HepG2 (cell line): ENCODE measurements around the gene SLC7A6OS. TPM values are rescaled to one million over a fixed set of nuclear protein-coding genes. Genes with fewer than 3 reads are reported as not detected.

Experiments
- AKNA ChIP-seq: sonication (generic); formaldehyde crosslinking; IDR thresholded peaks from 2 replicates; pipeline ENCODE4 v1.4.0; 2020; ENCODE audit warnings: missing genetic modification reagents, borderline replicate concordance
- ATRX ChIP-seq: sonication (generic); formaldehyde crosslinking; IDR thresholded peaks from 2 replicates; pipeline ENCODE4 v1.4.0; 2020; ENCODE audit warnings: missing genetic modification reagents, borderline replicate concordance
- BHLHE40 ChIP-seq: IDR thresholded peaks from 2 replicates; pipeline ENCODE4 v1.6.1; 2011; ENCODE audit warnings: low read length, improper control_type of control experiment
- DNMT3B ChIP-seq: conservative IDR thresholded peaks from 2 replicates; pipeline ENCODE4 v1.6.1; 2016; ENCODE audit warnings: missing biosample characterization, control low read depth
- EZH2 ChIP-seq: conservative IDR thresholded peaks from 2 replicates; pipeline ENCODE4 v1.6.1; 2012; ENCODE audit warnings: mild to moderate bottlenecking, low read depth, low read length, moderate library complexity
- FOXO1 ChIP-seq: sonication (generic); formaldehyde crosslinking; IDR thresholded peaks from 2 replicates; pipeline ENCODE4 v1.4.0; 2020; ENCODE audit warnings: missing genetic modification reagents
- GRHL1 ChIP-seq: sonication (generic); formaldehyde crosslinking; conservative IDR thresholded peaks from 2 replicates; pipeline ENCODE4 v1.8.0; 2022; ENCODE audit warnings: missing genetic modification reagents
- KDM1A ChIP-seq: IDR thresholded peaks from 2 replicates; pipeline ENCODE4 v1.6.1; 2016; ENCODE audit warnings: missing compliant biosample characterization
- MYPOP ChIP-seq: sonication (generic); formaldehyde crosslinking; IDR thresholded peaks from 2 replicates; pipeline ENCODE4 v1.8.1; 2023; ENCODE audit warnings: mild to moderate bottlenecking, moderate library complexity, missing genetic modification reagents
- NR2C2 ChIP-seq: sonication (generic); formaldehyde crosslinking; IDR thresholded peaks from 2 replicates; pipeline ENCODE4 v1.4.0; 2020; ENCODE audit warnings: missing genetic modification reagents, mild to moderate bottlenecking, moderate library complexity, borderline replicate concordance
- SALL1 ChIP-seq: sonication (generic); formaldehyde crosslinking; IDR thresholded peaks from 2 replicates; pipeline ENCODE4 v1.8.0; 2022; ENCODE audit warnings: mild to moderate bottlenecking, missing genetic modification reagents
- XRCC5 ChIP-seq: fragments of 200-400 bp; formaldehyde crosslinking; optimal IDR thresholded peaks from 2 replicates; pipeline ENCODE3; 2017; ENCODE audit warnings: mild to moderate bottlenecking, low read length
- ZBTB20 ChIP-seq: sonication (generic); formaldehyde crosslinking; IDR thresholded peaks from 2 replicates; pipeline ENCODE4 v1.8.1; 2023; ENCODE audit warnings: missing genetic modification reagents, low read depth, mild to moderate bottlenecking, borderline replicate concordance
- ZBTB34 ChIP-seq: sonication (generic); formaldehyde crosslinking; IDR thresholded peaks from 2 replicates; pipeline ENCODE4 v1.8.0; 2022; ENCODE audit warnings: mild to moderate bottlenecking, missing genetic modification reagents
- ZFP37 ChIP-seq: sonication (generic); formaldehyde crosslinking; IDR thresholded peaks from 2 replicates; pipeline ENCODE4 v1.4.0; 2020; ENCODE audit warnings: missing genetic modification reagents, borderline replicate concordance
- ZNF207 ChIP-seq: fragments of 450-650 bp; IDR thresholded peaks from 2 replicates; pipeline ENCODE4 v1.6.1; 2016; ENCODE audit warnings: antibody characterized with exemption, borderline replicate concordance
- ZNF33A ChIP-seq: sonication (generic); formaldehyde crosslinking; IDR thresholded peaks from 2 replicates; pipeline ENCODE4 v1.5.1; 2020; ENCODE audit warnings: missing genetic modification reagents, mild to moderate bottlenecking, moderate library complexity, borderline replicate concordance
- ZNF770 ChIP-seq: sonication (generic); formaldehyde crosslinking; IDR thresholded peaks from 2 replicates; pipeline ENCODE4 v1.5.0; 2020; ENCODE audit warnings: mild to moderate bottlenecking, missing genetic modification reagents
- polyA plus RNA-seq, 8 experiments: library from polyadenylated mRNA; depleted of rRNA in 3 of 8; stranded (reverse) in 7 of 8; unstranded in 1 of 8; fragments of >200 nt; fragmentation: Illumina TruSeq in 4 of 8; extraction: Trizol in 4 of 8; gene quantifications; 2 replicates each; pipeline versions ENCODE4 v1.2.1 to v1.2.3, GENCODE V29; 2011 to 2016; ENCODE audit warnings: low read depth in 4 of 8, missing spikeins in 1 of 8, mixed read lengths in 1 of 8; ENCODE audit not compliant: insufficient read depth in 1 of 8
- total RNA-seq, 5 experiments: library from RNA; depleted of rRNA; stranded (reverse); fragments of >200 nt; fragmentation: Illumina TruSeq; extraction: Trizol; gene quantifications; 2 replicates each; pipeline ENCODE4 v1.2.3, GENCODE V29; 2016; ENCODE audit warnings: low read depth in 1 of 5

SLC7A6OS gene
- total and polyA plus RNA-seq, 2 of the 13 experiments (the other 11 are each of a cell fraction or from before 2014, with no cell fraction given) = 11.2 to 21.5 TPM

GRCh38 chr16:68328151-68328859, 17.6 kb upstream of the SLC7A6OS start (continued):
- TF ChIP-seq BHLHE40 = no peak
- no peak for TF ChIP-seq ZFP37
- TF ChIP-seq GRHL1 (CRISPR knock-in tag) = no peak
- no peak; the same call in 1 of the 2 replicates for TF ChIP-seq DNMT3B (CRISPR knock-in tag)
- no peak for TF ChIP-seq ZBTB34
- TF ChIP-seq ATRX (CRISPR knock-in tag) = no peak
- no peak for TF ChIP-seq KDM1A
- TF ChIP-seq ZNF207 = no peak
- TF ChIP-seq NR2C2 = 0 out of 2 replicates have a peak, but pooled peaks have one; percentile 44
- no peak for TF ChIP-seq ZNF770 (CRISPR knock-in tag)
- peak; percentile 54 for TF ChIP-seq XRCC5
- no peak for TF ChIP-seq ZBTB20 (CRISPR knock-in tag)
- TF ChIP-seq AKNA (CRISPR knock-in tag) = no peak
- TF ChIP-seq EZH2 = no peak
- peak; percentile 57 for TF ChIP-seq SALL1
- peak; percentile 47; the same call in 1 of the 2 replicates for TF ChIP-seq FOXO1 (CRISPR knock-in tag)
- TF ChIP-seq MYPOP = 0 out of 2 replicates have a peak, but pooled peaks have one; percentile 28
- no peak for TF ChIP-seq ZNF33A (CRISPR knock-in tag)
